NAMALWA (cell line): Measurements from ENCODE around the gene WDR86.

ENCODE experiments used
- DNase-seq: peaks from one replicate; pipeline ENCODE4 v3.0.0-alpha.2; 2015; ENCODE audit warnings: low spot score

WDR86 gene

GRCh38 chr7:151439855-151440798 is 30.3 kb upstream of the WDR86 start, which contains the start of gene CRYGN:
Gene CRYGN (minus strand): TSS chr7:151440141. CDS start chr7:151439917, 224 bp downstream.
- DNase-seq = no peak

GRCh38 chr7:151438864-151439601 is 29.2 kb upstream of the WDR86 start:
- DNase-seq = no peak

- DNase-seq = no peak
These were observed 28.2 kb upstream of the WDR86 start for GRCh38 chr7:151437866-151438516.

- DNase-seq = no peak
These were observed 27.3 kb upstream of the WDR86 start for GRCh38 chr7:151437159-151437553.

- DNase-seq = no peak
These were observed 26.8 kb upstream of the WDR86 start for GRCh38 chr7:151436446-151437158.

GRCh38 chr7:151435971-151436370 is 26.1 kb upstream of the WDR86 start:
- no peak for DNase-seq

GRCh38 chr7:151435103-151435916 is 25.5 kb upstream of the WDR86 start:
- no peak for DNase-seq

- no peak for DNase-seq
These were observed 24.7 kb upstream of the WDR86 start for GRCh38 chr7:151434549-151434948.

- no peak for DNase-seq
These were observed 24.0 kb upstream of the WDR86 start for GRCh38 chr7:151433721-151434400.

- DNase-seq = peak; percentile 65
These were observed 23.1 kb upstream of the WDR86 start for GRCh38 chr7:151432658-151433521.

GRCh38 chr7:151431768-151432311 is 22.0 kb upstream of the WDR86 start:
- no peak for DNase-seq

- DNase-seq = no peak
These were observed 21.5 kb upstream of the WDR86 start for GRCh38 chr7:151431281-151431767.

GRCh38 chr7:151430391-151431205 is 20.8 kb upstream of the WDR86 start:
- no peak for DNase-seq

- DNase-seq = peak; percentile 84
These were observed 19.9 kb upstream of the WDR86 start for GRCh38 chr7:151429560-151430331.

- DNase-seq = peak; percentile 31
These were observed 19.4 kb upstream of the WDR86 start for GRCh38 chr7:151429237-151429559.

- no peak for DNase-seq
These were observed 18.8 kb upstream of the WDR86 start for GRCh38 chr7:151428378-151429236.
